HCT116 (cell line): ENCODE results near the gene CEP290. TPM values are rescaled to one million over a fixed set of nuclear protein-coding genes. Genes with fewer than 3 reads are reported as not detected.

Experiments used
- ATAC-seq: fragments of 200-7000 bp; cut with Tn5 transposase; 2 replicates; pipeline ENCODE4 v1.9.1; 2020; ENCODE audit warnings: mild to moderate bottlenecking, moderate library complexity
- BruUV-seq: library from RNA; stranded (reverse); fragments of 400-500 nt; replicated peaks from 2 replicates; lab custom pipeline; 2021; lab: Mats Ljungman, UMichigan
- CTCF ChIA-PET: fragments of 300-600 bp; sonication (Branson Sonifier 250); formaldehyde crosslinking; loops from one replicate; lab custom pipeline; 2021; ENCODE audit warnings: antibody characterized with exemption; lab: Charles Lee
- POLR2A ChIA-PET: fragments of 300-600, 350-600 bp; sonication (Branson Sonifier 250); formaldehyde crosslinking; loops from one replicate; lab custom pipeline; 2021; ENCODE audit warnings: antibody characterized with exemption; lab: Charles Lee
- RAD21 ChIA-PET, 2 experiments: fragments of 300-600 bp; sonication (Branson Sonifier 250); formaldehyde crosslinking; loops; one replicate each; lab custom pipeline; 2023; ENCODE audit warnings: low total read pairs in 2 of 2; ENCODE audit not compliant: uncharacterized antibody in 2 of 2, unreplicated experiment in 2 of 2, low non-redundant PET in 1 of 2; lab: Charles Lee
- DNase-seq: peaks from one replicate; pipeline ENCODE4 v3.0.0-alpha.2; 2010; ENCODE audit warnings: low read depth, low spot score
- H2AFZ ChIP-seq: fragments of 200-600 bp; shearing (Covaris generic), sonication (generic); 2 replicates; pipeline ENCODE4 v1.6.1; 2017; ENCODE audit warnings: low read depth, mixed run types, mixed read lengths, antibody characterized with exemption, low read length; ENCODE audit not compliant: poor library complexity, severe bottlenecking
- H3K27ac ChIP-seq: 2 replicates; pipeline ENCODE4 v1.5.1; 2012; ENCODE audit warnings: low read depth, low read length
- H3K27me3 ChIP-seq: fragments of 200-600 bp; sonication (generic); 2 replicates; pipeline ENCODE4 v1.6.1; 2016; ENCODE audit warnings: mixed run types, low read length, mixed read lengths; ENCODE audit not compliant: insufficient read depth
- H3K36me3 ChIP-seq, 2 experiments: fragments of 200-500 bp in 1 of 2; fragments of 200-600 bp in 1 of 2; sonication (Bioruptor generic) in 1 of 2; sonication (generic) in 1 of 2; 2 replicates each; pipeline versions ENCODE4 v1.5.1 to v1.6.1; 2014 to 2016; ENCODE audit warnings: low read length in 2 of 2, inconsistent platforms in 1 of 2, mixed read lengths in 1 of 2, mixed run types in 1 of 2; ENCODE audit not compliant: insufficient read depth in 2 of 2, control insufficient read depth in 1 of 2
- H3K4me1 ChIP-seq, 2 experiments: fragments of 200-600 bp in 1 of 2; sonication (generic) in 1 of 2; 2 replicates each; pipeline versions ENCODE4 v1.5.1 to v1.6.1; 2012 to 2017; ENCODE audit warnings: low read length in 2 of 2, inconsistent platforms in 1 of 2, mild to moderate bottlenecking in 1 of 2, mixed read lengths in 1 of 2, mixed run types in 1 of 2, moderate library complexity in 1 of 2; ENCODE audit not compliant: insufficient read depth in 2 of 2, control insufficient read depth in 1 of 2
- H3K4me2 ChIP-seq: fragments of 200-600 bp; sonication (generic); 2 replicates; pipeline ENCODE4 v1.6.1; 2017; ENCODE audit warnings: mixed run types, low read length, mixed read lengths
- H3K4me3 ChIP-seq, 2 experiments: fragments of 200-600 bp in 1 of 2; sonication (generic) in 1 of 2; replicated peaks in 1 of 2; 2 replicates each; pipeline ENCODE4 v1.5.1; 2011 to 2016; ENCODE audit warnings: low read length in 2 of 2, control low read depth in 1 of 2, low read depth in 1 of 2, mild to moderate bottlenecking in 1 of 2, mixed read lengths in 1 of 2, mixed run types in 1 of 2
- H3K79me2 ChIP-seq: fragments of 200-600 bp; sonication (generic); 2 replicates; pipeline ENCODE4 v1.6.1; 2017; ENCODE audit warnings: mild to moderate bottlenecking, mixed run types, low read length, moderate library complexity, mixed read lengths; ENCODE audit not compliant: insufficient read depth
- H3K9ac ChIP-seq: fragments of 200-600 bp; sonication (generic); 2 replicates; pipeline ENCODE4 v1.6.1; 2016; ENCODE audit warnings: low read length, mixed read lengths
- H3K9me2 ChIP-seq: fragments of 200-600 bp; sonication (generic), shearing (Covaris generic); 2 replicates; pipeline ENCODE4 v1.6.1; 2017; ENCODE audit warnings: mixed run types, mild to moderate bottlenecking, moderate library complexity; ENCODE audit not compliant: insufficient read depth
- H3K9me3 ChIP-seq, 2 experiments: fragments of 200-500 bp in 1 of 2; fragments of 200-600 bp in 1 of 2; sonication (Bioruptor generic) in 1 of 2; sonication (generic) in 1 of 2; 2 replicates each; pipeline ENCODE4 v1.6.1; 2014 to 2017; ENCODE audit warnings: low read length in 2 of 2, mixed read lengths in 2 of 2, inconsistent platforms in 1 of 2, low read depth in 1 of 2, mild to moderate bottlenecking in 1 of 2, mixed run types in 1 of 2, moderate library complexity in 1 of 2; ENCODE audit not compliant: control insufficient read depth in 1 of 2, insufficient read depth in 1 of 2
- H4K20me1 ChIP-seq: fragments of 200-600 bp; sonication (generic), shearing (Covaris generic); 2 replicates; pipeline ENCODE4 v1.6.1; 2017; ENCODE audit warnings: mixed run types, mild to moderate bottlenecking, moderate library complexity; ENCODE audit not compliant: insufficient read depth
- CBX3 ChIP-seq: IDR thresholded peaks from 2 replicates; pipeline ENCODE4 v1.6.1; 2012; ENCODE audit warnings: low read depth
- CTCF ChIP-seq, 3 experiments: fragments of 200-600 bp in 1 of 3; sonication (generic) in 1 of 3; IDR thresholded peaks in 2 of 3; conservative IDR thresholded peaks in 1 of 3; 2 replicates each; pipeline ENCODE4 v1.5.1; 2012 to 2017; ENCODE audit warnings: low read depth in 2 of 3, low read length in 2 of 3, antibody characterized with exemption in 1 of 3, borderline replicate concordance in 1 of 3, control low read depth in 1 of 3, mild to moderate bottlenecking in 1 of 3, mixed read lengths in 1 of 3, mixed run types in 1 of 3, moderate library complexity in 1 of 3; ENCODE audit not compliant: insufficient read depth in 1 of 3
- EGR1 ChIP-seq: IDR thresholded peaks from 2 replicates; pipeline ENCODE4 v1.6.1; 2012; ENCODE audit warnings: low read depth
- EZH2 ChIP-seq: fragments of 200-600 bp; sonication (generic); IDR thresholded peaks from 2 replicates; pipeline ENCODE4 v1.6.1; 2017; ENCODE audit warnings: antibody characterized with exemption, mixed run types
- EZH2phosphoT487 ChIP-seq: fragments of 200-600 bp; IDR thresholded peaks from 2 replicates; pipeline ENCODE4 v1.6.1; 2018; ENCODE audit warnings: antibody characterized with exemption, borderline replicate concordance
- JUND ChIP-seq: IDR thresholded peaks from 2 replicates; pipeline ENCODE4 v1.6.1; 2012
- POLR2A ChIP-seq: IDR thresholded peaks from 2 replicates; pipeline ENCODE4 v1.7.0; 2011; ENCODE audit warnings: borderline replicate concordance; ENCODE audit not compliant: insufficient read depth, insufficient read length; ENCODE audit errors: extremely low read depth
- POLR2AphosphoS5 ChIP-seq: IDR thresholded peaks from 2 replicates; pipeline ENCODE4 v1.6.1; 2011; ENCODE audit warnings: mild to moderate bottlenecking, low read depth, low read length, moderate library complexity
- RAD21 ChIP-seq: IDR thresholded peaks from 2 replicates; pipeline ENCODE4 v1.6.1; 2012; ENCODE audit warnings: low read depth, mild to moderate bottlenecking
- REST ChIP-seq: IDR thresholded peaks from 2 replicates; pipeline ENCODE4 v1.6.1; 2012; ENCODE audit warnings: low read depth
- SIN3A ChIP-seq: IDR thresholded peaks from 2 replicates; pipeline ENCODE4 v1.6.1; 2012; ENCODE audit warnings: low read depth
- SRF ChIP-seq: IDR thresholded peaks from 2 replicates; pipeline ENCODE4 v1.6.1; 2012; ENCODE audit warnings: low read depth
- TCF7L2 ChIP-seq: IDR thresholded peaks from 2 replicates; pipeline ENCODE4 v1.7.0; 2011; ENCODE audit warnings: borderline replicate concordance, inconsistent platforms; ENCODE audit not compliant: insufficient read depth, insufficient read length; ENCODE audit errors: extremely low read depth
- ZBTB33 ChIP-seq: IDR thresholded peaks from 2 replicates; pipeline ENCODE4 v1.6.1; 2011; ENCODE audit warnings: mild to moderate bottlenecking, low read length, moderate library complexity; ENCODE audit not compliant: insufficient replicate concordance; ENCODE audit errors: extremely low read depth
- ZFX ChIP-seq: fragments of 450-650 bp; IDR thresholded peaks from 2 replicates; pipeline ENCODE4 v1.6.1; 2017
- intact Hi-C: fragments of 100-400 bp; cut with micrococcal nuclease; formaldehyde crosslinking; loops from 2 replicates; pipeline ENCODE4 v1.10.0; 2022
- total RNA-seq: library from RNA; stranded (reverse); gene quantifications from one replicate; pipeline ENCODE4 v1.2.1, GENCODE V29; 2021; ENCODE audit not compliant: unreplicated experiment

Gene CEP290
- total RNA-seq, 1 experiment from 2014 or later: 13.6 TPM

GRCh38 chr12:88083634-88084033, 58.3 kb downstream of the CEP290 start:
- DNase-seq (no peak), ATAC-seq (no peak)
- H3K9ac ChIP-seq: no peak overlapping the region
- no peaks in the 10 kb centered on the region for H3K27me3 ChIP-seq
- ChIA-PET CTCF (no interaction called here), POLR2A (no interaction called here), RAD21 (no interaction called here)
- H3K9me3 ChIP-seq: no peaks in the 10 kb centered on the region
- no peak for TF ChIP-seq EZH2
- no peak overlapping the region for H3K4me2 ChIP-seq
- BruUV-seq: no TSS peak
- peaks cover 4 to 10% of the 10 kb centered on the region in 2 experiments for H3K36me3 ChIP-seq
- intact Hi-C loops: no loop called here
- no peak overlapping the region for H2AFZ ChIP-seq
- no peak overlapping the region for H3K27ac ChIP-seq
- H3K4me1 ChIP-seq: no peaks in the 10 kb centered on the region
- no peaks in the 10 kb centered on the region for H4K20me1 ChIP-seq
- H3K79me2 ChIP-seq: no peaks in the 10 kb centered on the region
- H3K4me3 ChIP-seq: no peak overlapping the region
- no peaks in the 10 kb centered on the region for H3K9me2 ChIP-seq

GRCh38 chr12:88081247-88081646, 60.6 kb downstream of the CEP290 start:
- TF ChIP-seq REST: no peak
- TF ChIP-seq EZH2phosphoT487: no peak
- no peak for TF ChIP-seq ZBTB33
- no peak for TF ChIP-seq CTCF (IDR thresholded peaks at IDR 0.05 in 2 of 3, conservative IDR thresholded peaks at IDR 0.05 in 1 of 3; ENCODE audit: borderline replicate concordance in 1 of 3, insufficient read depth in 1 of 3, low read depth in 2 of 3, low read length in 2 of 3)
- no peak for TF ChIP-seq CBX3
- TF ChIP-seq RAD21: no peak
- TF ChIP-seq SRF: no peak
- no peak for TF ChIP-seq SIN3A
- no peak for TF ChIP-seq JUND
- TF ChIP-seq EGR1: no peak
- TF ChIP-seq ZFX: no peak
- TF ChIP-seq TCF7L2: no peak
- TF ChIP-seq POLR2AphosphoS5: no peak
- TF ChIP-seq POLR2A: no peak
- intact Hi-C loops: no loop called here
- no peak overlapping the region for H3K27ac ChIP-seq
- POLR2A ChIA-PET: no interaction called here
- BruUV-seq: no TSS peak
- H3K79me2 ChIP-seq: no peaks in the 10 kb centered on the region
- DNase-seq (no peak), ATAC-seq (no peak)
- no peak overlapping the region for H2AFZ ChIP-seq
- no peaks in the 10 kb centered on the region for H3K9me2 ChIP-seq
- no peaks in the 10 kb centered on the region for H3K4me1 ChIP-seq
- CTCF ChIA-PET: no interaction called here
- H3K4me2 ChIP-seq: no peak overlapping the region
- no peak overlapping the region for H3K9ac ChIP-seq
- H3K9me3 ChIP-seq: no peaks in the 10 kb centered on the region
- no peaks in the 10 kb centered on the region for H4K20me1 ChIP-seq
- peaks cover 4 to 9% of the 10 kb centered on the region in 2 experiments for H3K36me3 ChIP-seq
- RAD21 ChIA-PET: no interaction called here
- H3K4me3 ChIP-seq: no peak overlapping the region
- no peaks in the 10 kb centered on the region for H3K27me3 ChIP-seq
